NOMO-1 (cell line): ENCODE data around the gene FGD5.
A peak's percentile ranks its signal among the peaks of the same experiment; 100 is the strongest.

ENCODE experiments used
- DNase-seq, 2 experiments: peaks; one replicate each; lab custom pipeline; 2025; ENCODE audit not compliant: unreplicated experiment in 2 of 2; lab: John Stamatoyannopoulos, UW

The FGD5 gene

DNA sequence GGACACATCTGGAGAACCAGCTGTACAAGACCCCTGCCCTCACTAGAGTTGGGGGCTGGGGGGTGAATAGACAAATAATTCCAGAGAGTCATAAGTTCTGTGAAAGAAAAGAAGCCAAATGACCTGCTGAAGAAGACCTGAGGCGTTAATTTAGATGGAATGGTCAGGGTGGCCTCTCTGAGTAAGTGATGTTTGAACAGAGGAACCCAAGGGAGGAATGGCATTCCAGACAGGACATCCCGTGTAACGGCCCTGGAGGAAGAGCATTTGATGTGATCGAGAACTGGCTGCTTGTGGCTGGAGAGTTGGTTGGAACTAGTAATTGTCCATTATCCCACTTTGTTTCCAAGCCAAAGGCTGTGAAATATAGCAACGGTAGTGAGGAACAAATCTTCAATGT, 130.4 kb downstream of the FGD5 start:
- DNase-seq, result no peak

DNA sequence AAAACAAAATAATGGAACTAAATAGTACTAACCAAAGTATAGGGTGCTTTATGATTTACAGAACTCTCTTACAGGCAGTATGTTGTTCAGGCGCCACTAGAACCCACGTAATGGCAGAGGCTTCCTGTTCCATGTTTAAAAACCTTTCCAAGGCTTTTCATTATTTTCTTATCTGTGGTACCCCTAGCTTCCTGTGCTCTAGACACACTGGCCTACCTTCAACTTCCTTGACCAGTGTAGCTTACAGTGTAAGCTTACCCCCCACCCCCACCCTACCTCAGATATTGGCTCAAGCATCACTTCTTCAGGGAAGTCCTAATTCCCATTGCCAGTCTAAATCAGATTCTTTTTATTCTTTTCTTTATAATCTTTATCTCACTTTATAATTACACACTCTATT, 131.5 kb downstream of the FGD5 start:
- no peak for DNase-seq

GRCh38 chr3:14957153-14957552, 138.4 kb downstream of the FGD5 start:
- no peak for DNase-seq

GRCh38 chr3:14957925-14958324, 139.2 kb downstream of the FGD5 start:
- no peak for DNase-seq

DNA sequence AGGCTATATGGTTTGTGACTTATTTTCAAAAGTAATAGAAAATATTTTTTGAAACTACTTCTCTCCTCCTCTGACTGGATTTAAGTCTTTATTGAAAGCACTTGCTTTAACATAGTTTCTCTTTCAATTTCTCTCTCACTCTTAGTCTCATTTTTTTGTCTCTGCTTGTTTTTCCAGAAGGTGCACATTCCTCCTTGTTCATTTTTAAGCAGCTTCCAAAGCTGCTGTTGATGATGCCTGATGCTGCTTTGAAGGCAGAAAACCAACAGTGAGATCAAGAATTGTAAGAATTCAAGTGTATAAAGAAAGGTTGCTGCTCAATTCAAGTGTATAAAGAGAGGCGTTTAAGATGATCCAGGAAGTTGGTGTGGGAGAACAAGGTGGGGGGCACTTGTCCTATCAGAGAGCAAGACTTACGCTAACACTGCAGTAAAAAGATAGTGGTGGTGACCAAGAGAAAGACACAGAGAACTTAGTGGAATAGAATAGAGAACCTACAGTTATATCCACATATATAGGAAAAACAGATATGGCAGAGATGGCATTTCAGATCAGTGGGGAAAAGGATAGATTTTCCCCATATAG, 140.7 kb downstream of the FGD5 start:
- no peak for DNase-seq

DNA sequence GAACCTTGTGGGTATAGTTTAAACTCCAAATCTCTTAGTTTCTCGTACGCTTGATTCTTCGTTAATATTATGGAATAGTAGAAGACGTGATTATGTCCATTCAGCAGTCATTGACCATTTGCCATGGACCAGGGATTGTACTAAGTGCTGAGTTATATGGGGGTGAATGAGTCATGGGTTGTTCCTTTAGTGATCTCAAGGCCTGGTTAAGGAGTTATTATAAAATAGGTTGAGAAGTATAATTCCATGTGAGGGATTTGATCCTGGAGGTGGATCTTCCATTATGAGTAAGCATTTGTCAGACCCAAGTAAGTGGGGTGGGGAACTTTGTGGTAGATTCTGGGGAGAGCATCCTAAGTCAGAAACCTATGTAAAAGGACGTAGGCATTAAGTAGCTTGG, 144.0 kb downstream of the FGD5 start:
- no peak for DNase-seq

GRCh38 chr3:14967285-14967684, 148.5 kb downstream of the FGD5 start:
- DNase-seq, result no peak

DNA sequence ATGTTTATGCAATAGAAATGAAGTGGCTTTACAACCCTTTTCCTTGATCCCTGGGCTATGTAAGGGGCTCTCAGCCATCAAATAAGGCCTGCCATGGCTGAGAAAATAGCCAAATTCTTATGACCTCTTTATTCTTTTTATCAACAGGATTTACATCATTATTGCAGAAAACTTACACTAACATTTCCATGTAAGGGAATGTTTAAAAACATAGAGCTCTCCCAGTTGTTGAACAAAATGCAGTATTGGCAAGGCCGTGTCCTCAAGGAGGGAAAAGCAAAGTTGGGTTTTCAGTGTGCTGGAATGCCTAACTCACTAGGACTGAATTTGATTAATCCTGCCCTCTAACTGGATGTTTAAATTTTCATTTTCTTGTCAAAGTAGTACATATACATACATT, 150.9 kb downstream of the FGD5 start:
- no peak for DNase-seq

DNA sequence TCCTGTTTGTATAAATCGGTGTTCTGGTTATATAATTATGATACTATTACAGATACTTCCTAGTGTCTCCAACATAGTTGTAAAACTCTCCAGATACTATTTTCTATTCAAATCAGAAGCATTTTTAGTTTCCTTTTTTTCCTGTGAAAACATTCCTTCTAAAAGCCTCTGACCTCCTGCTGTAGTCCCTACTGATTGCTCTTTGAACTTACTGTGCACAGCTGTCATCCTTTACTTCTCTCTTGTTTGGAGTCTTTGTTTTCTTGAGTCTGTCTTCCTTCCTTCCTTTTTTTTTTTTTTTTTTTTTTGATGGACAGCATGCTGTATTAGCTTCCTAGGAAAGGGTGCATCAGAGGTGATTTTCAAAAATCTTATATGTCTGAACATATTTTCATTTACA, 157.6 kb downstream of the FGD5 start:
- DNase-seq, result no peak

DNA sequence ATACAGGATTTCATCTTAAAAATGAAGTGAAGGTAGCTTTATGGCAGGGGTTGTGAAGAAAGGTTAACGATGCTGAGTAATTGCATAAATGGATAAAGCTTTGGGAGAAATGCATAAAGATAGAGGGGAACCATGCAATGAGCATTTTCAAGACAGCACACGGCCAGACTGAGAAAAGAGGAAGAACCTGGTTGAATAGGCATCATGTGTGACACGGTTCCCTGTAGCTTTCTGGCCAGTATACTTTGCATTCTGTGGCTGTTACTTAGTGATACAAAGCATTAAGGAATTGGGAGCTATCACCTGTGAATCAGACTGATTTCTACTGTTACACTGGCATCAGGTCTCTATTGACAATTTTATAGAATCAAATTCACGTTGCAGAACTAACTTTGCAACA, 161.9 kb downstream of the FGD5 start:
- DNase-seq, result peak; percentile 26 to 59
